IPS DF 19.7 (cell line): ENCODE results near the gene SERPINB5.
"Not testable (repeated sequence)": the region's sequence is repeated elsewhere in the genome, so short reads cannot be mapped to it uniquely, and the experiment has no call there.

Experiments used
- DNase-seq: peaks from one replicate; pipeline ENCODE4 v3.0.0-alpha.2; 2013; ENCODE audit warnings: low read depth, low spot score

SERPINB5 gene

DNA sequence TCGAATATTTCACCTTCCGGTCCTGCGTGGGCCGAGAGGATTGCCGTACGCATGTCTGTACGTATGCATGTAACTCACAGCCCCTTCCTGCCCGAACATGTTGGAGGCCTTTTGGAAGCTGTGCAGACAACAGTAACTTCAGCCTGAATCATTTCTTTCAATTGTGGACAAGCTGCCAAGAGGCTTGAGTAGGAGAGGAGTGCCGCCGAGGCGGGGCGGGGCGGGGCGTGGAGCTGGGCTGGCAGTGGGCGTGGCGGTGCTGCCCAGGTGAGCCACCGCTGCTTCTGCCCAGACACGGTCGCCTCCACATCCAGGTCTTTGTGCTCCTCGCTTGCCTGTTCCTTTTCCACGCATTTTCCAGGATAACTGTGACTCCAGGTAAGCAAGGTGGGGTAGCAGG, at the start of gene SERPINB5:
Gene SERPINB5 (plus strand): TSS at position 291 of the 400 bp plus-strand sequence. CDS start 7,471 bp downstream, outside the sequence.
- DNase-seq = no peak

GRCh38 chr18:63427558-63427957, 49.2 kb upstream of the SERPINB5 start:
- DNase-seq = no peak

DNA sequence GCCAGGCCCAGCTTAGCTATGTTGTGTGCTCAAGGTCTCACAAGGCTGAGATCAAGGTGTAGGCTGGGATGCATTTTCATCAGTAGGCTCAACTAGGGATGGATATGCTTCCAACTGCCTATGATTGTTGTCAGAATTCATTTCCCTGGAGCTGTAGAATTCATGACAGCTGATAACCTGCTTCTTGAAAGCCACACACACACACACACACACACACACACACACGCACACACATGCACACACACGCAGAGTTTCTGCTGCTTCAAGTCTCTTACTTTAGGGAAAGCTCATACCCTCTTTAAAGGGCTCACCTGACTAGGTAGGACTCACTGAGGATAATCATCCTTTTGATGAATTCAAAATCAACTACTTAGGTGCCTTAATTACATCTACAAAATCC, 46.2 kb upstream of the SERPINB5 start:
- DNase-seq = no peak

DNA sequence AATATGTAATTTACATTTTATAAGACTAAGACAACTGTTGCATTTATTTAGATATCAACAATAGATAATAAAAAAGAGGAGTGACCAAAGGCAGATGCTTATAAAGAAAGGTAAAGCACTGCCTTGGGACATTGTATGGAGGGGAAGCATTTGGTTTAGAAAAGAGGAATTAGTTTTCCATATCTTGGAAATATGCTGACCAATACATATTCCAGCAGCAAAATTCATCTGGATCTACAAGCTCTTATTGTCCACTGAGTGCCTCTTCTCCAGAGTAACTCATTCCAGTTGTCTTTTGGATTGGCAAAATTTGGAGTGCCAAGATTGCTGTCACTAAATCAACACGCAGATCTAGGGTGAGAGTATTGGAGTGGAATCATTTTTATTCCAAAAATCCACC, 45.6 kb upstream of the SERPINB5 start:
- DNase-seq = no peak

- no peak for DNase-seq
These were observed 43.4 kb upstream of the SERPINB5 start for GRCh38 chr18:63433334-63433866.

DNA sequence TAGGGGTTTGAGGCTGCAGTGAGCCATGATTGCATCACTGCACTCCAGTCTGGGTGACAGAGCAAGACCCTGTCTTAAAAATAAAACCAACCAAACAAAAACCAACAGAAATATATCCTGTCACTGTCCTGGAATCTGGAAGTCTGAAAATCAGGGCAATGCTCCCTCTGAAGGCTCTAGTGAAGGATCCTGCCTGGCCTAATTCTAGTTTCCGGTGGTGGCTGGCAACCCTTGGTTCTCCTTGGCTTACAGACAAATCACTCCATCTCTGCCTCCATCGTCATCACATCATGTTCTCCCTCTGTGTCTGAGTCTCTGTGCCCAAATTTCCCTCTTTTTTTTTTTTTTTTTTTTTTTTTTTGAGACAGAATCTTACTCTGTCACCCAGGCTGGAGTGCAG, 38.6 kb upstream of the SERPINB5 start:
- no peak for DNase-seq

DNA sequence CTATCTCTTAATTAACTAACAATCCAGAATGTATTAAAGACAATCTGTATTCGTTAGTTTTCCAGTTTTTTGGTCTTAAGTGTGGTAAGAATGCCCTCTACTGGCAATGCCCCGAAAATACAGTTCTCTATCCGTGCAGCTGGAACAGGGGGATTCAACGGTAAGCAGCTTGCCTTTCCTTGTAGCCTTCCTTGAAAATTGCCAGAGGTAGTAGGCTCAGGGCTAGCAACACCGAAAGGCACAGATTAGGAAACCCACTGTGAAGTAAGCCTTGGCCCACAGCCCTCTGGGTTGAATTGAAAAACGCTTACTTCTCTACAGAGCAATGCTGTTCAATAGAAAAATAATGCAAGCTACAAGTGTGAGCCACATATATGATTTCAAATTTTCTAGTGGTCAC, 37.4 kb upstream of the SERPINB5 start:
- DNase-seq = peak; percentile 57

- no peak for DNase-seq
These were observed 36.5 kb upstream of the SERPINB5 start for GRCh38 chr18:63440219-63440618.

GRCh38 chr18:63440881-63441280, 35.9 kb upstream of the SERPINB5 start:
- no peak for DNase-seq

DNA sequence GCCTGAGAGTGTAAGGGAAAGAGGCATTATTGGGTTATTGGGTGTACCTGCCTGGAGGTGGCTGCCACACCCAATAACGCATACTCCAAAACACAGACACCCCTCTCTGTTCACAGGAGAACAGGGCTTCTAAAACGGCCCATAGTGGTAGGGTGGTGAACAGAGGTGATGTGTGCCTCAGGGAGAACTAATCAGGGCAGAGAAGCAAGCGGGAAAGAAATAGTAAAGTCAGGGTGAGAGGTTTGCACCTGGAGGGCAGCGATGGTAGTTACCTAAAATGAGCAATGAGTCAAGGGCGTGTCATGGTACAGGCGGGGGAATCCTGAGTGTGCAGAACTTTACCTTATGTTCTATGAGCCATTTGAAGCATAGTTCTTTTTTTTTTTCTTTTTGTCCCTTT, 32.9 kb upstream of the SERPINB5 start:
- DNase-seq = no peak

DNA sequence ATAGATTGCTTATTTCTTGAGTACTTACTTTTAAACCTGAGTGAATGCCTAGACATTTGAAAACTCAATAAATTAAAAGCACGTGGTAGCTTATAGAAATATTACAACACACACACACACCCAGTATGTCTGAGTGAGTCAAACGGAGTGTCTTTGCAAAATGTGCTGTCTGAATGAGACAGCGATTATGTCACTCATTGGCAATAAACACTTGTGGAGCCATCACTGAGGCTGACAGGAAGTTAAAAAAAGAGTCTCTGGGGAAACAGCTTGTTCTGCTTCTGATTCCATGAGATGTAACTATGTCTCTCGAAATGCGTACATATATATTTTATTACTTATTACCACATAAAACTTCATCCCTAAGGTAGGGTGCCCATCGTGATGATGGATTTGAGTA, 32.2 kb upstream of the SERPINB5 start:
- DNase-seq = no peak

DNA sequence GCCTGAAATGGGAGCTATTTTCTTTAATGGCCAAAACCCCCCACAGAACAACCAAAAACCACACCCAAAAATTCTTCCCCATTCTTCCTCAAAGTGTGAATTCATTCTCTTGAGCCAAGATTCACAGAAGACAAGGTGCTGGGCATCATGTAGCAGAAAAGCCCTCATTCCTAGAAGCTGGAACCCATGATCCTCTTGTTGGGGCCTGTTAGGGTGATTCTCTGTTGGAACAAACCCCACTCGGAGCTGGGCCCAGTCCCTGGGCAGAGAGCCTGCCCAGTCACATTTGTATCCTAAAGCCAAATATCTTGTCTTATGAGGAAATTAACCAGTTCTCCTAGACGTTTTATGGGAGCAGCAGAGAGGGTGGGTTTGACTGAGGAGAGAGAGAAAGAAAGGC, 31.7 kb upstream of the SERPINB5 start:
- no peak for DNase-seq

- DNase-seq = no peak
These were observed 30.5 kb upstream of the SERPINB5 start for GRCh38 chr18:63446266-63446665.

GRCh38 chr18:63447066-63447465, 29.7 kb upstream of the SERPINB5 start:
- no peak for DNase-seq

DNA sequence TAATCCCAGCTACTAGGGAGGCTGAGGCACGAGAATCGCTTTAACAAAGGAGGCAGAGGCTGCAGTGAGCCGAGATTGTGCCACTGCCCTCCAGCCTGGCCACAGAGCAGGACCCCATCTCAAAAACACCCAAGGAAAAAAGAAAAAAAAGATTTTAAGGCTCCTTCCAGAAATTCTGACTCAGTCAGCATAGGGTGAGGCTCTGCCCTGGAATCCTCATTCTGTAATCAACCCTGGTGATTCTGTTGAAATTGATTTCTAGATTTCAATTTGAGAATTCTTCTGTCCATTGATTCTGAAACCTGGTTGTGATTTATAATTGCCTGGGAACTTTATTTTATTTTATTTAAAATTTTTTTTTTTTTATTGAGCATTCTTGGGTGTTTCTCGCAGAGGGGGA, 27.3 kb upstream of the SERPINB5 start:
- DNase-seq = no peak

GRCh38 chr18:63451799-63452660, 24.7 kb upstream of the SERPINB5 start:
- no peak for DNase-seq

GRCh38 chr18:63452751-63453150, 24.0 kb upstream of the SERPINB5 start:
- not testable (repeated sequence) for DNase-seq

GRCh38 chr18:63454497-63454896, 22.3 kb upstream of the SERPINB5 start:
- no peak for DNase-seq

DNA sequence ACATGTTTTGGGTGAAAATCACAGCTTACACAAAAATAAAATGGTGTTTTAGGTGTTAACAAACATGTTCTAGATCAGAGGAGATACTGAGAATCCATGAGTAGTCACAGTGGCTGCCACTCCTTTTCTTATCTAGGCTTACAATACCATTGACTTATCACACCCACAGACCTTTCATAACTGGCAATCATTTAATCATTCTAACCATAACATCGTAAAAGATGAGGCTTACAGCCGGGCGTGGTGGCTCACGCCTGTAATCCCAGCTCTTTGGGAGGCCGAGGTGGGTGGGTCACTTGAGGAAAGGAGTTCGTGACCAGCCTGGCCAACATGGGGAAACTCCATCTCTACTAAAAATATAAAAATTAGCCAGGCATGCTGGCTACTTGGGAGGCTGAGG, 18.8 kb upstream of the SERPINB5 start:
- DNase-seq = no peak

DNA sequence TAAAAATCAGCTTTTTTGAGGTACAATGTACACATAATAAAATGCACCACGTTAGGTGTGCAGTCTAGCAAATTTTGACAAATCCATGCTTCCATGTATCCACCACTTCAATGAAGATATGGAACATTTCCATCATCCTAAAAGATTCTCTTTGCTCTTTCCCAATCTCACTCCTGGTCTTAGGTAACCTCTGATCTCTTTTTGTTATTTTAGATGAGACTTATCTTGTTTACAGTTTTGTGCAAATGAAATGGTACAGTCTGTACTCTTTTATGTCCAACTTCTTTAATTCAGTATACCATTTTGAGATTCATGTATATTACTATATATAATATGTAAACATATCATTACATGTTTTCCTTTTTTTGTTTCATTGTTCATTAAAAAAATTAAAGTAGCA, 16.3 kb upstream of the SERPINB5 start:
- no peak for DNase-seq

DNA sequence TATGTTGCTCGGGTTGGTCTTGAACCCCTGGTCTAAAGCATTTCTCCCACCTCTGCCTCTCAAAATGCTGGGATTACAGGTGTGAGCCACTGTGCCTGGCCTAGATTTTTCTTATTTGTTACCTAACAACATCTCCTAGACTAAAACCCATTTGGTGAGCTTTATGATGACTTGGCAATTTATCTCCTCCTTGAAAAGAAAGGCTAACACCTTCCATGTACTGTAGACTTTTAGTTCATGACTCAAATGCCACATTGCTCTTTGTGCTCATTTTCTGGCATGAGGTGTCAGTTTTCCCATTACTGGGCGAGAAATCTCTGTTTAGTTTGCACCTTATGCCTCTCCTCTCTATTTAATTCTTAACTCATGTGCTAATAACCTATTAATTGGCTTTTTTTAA, 12.3 kb upstream of the SERPINB5 start:
- no peak for DNase-seq

GRCh38 chr18:63465059-63465458, 11.7 kb upstream of the SERPINB5 start:
- no peak for DNase-seq

- DNase-seq = no peak
These were observed 9.1 kb upstream of the SERPINB5 start for GRCh38 chr18:63467699-63468098.
